22Rv1 (cell line): Measurements from ENCODE around the gene ARG2.

Experiments
- CTCF ChIP-seq: fragments of 450-650 bp; IDR thresholded peaks from 2 replicates; pipeline ENCODE4 v1.5.1; 2017; ENCODE audit warnings: mild to moderate bottlenecking
- ZFX ChIP-seq: fragments of 450-650 bp; IDR thresholded peaks from 2 replicates; pipeline ENCODE4 v1.6.1; 2017; ENCODE audit warnings: antibody characterized with exemption, borderline replicate concordance

- TF ChIP-seq CTCF (no peak), ZFX (no peak)
Measured at GRCh38 chr14:67650694-67651093, 31.0 kb downstream of the ARG2 start.
